ENCODE results near the gene PEX5L. TPM values are rescaled to one million over a fixed set of nuclear protein-coding genes. Genes with fewer than 3 reads are reported as not detected.

Gene PEX5L
- total RNA-seq, 2 donors from 2014 or later: 0.86 to 1.9 TPM

DNA sequence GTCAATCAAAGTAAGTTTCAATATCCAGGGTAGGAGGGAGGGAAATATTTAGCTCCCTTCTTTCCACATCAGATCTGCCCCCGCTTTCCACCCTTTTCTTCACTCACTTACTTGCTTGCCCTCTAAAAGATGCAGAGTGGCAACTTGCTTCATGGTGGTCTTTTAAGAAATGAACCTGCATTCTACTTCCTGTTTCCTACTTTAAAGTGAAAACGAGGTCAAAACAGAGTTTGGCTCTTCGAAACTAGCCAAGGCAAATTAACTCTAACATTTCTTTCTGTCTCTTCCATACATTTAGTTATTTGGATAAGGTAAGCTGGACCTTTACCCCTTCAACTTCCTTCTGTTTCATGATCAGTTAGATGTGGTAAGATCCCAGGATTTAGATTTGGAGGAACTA lies 34.2 kb upstream of the PEX5L start:
- Mint-ChIP-seq H3K9me3 (no peaks in the 10 kb centered on the region), H3K27ac (no peak overlapping the region), H3K4me3 (no peak overlapping the region), H3K36me3 (ENCODE audit: low read depth) (no peaks in the 10 kb centered on the region), H3K27me3 (ENCODE audit: insufficient read depth) (no peaks in the 10 kb centered on the region), H3K4me1 (peaks cover 11% of the 10 kb centered on the region)
- Histone ChIP-seq H3K27ac (ENCODE audit: low read depth, low read length) (no peak overlapping the region), H3K36me3 (ENCODE audit: control insufficient read depth, insufficient read depth, low read length) (no peaks in the 10 kb centered on the region), H3K9ac (ENCODE audit: extremely low read depth, low read length, poor library complexity, severe bottlenecking) (no peak overlapping the region), H3K9me3 (ENCODE audit: control insufficient read depth, low read length) (no peaks in the 10 kb centered on the region), H3K4me1 (ENCODE audit: control insufficient read depth, insufficient read depth, low read length) (no peaks in the 10 kb centered on the region), H3K27me3 (ENCODE audit: control insufficient read depth, insufficient read depth, low read length, poor library complexity, severe bottlenecking) (no peaks in the 10 kb centered on the region), H3K4me3 (ENCODE audit: low read length) (peak overlapping the region; percentile 17)
- TF ChIP-seq, protein P1, sequence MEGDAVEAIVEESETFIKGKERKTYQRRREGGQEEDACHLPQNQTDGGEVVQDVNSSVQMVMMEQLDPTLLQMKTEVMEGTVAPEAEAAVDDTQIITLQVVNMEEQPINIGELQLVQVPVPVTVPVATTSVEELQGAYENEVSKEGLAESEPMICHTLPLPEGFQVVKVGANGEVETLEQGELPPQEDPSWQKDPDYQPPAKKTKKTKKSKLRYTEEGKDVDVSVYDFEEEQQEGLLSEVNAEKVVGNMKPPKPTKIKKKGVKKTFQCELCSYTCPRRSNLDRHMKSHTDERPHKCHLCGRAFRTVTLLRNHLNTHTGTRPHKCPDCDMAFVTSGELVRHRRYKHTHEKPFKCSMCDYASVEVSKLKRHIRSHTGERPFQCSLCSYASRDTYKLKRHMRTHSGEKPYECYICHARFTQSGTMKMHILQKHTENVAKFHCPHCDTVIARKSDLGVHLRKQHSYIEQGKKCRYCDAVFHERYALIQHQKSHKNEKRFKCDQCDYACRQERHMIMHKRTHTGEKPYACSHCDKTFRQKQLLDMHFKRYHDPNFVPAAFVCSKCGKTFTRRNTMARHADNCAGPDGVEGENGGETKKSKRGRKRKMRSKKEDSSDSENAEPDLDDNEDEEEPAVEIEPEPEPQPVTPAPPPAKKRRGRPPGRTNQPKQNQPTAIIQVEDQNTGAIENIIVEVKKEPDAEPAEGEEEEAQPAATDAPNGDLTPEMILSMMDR (conservative IDR thresholded peaks at IDR 0.05): no peak
- DNase-seq: no peak
- WGBS, 2 experiments (ENCODE audit: insufficient coverage in 1 of 2, insufficient read length in 1 of 2): 85 to 94% methylated on average over 3 of the region's 3 CpGs

DNA sequence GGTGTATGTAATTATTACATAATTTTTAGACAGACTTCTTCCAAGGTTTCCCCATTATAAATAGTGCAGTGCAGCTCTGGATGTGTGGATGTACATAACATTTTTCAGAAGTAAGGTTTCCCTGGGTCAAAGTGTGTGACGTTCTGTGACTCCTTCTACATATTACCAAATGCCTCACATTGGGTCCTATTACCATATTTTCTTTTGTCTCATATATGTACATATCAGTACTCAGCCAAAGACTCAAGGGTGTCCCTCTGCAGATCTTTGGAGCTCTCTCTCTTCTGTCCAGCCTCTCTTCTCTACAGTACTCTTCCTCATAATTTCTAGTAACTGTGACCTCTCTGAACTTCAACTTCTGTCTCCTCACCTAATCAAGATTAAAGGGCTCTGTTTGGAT lies 31.3 kb upstream of the PEX5L start:
- peaks cover 6% of the 10 kb centered on the region for H3K4me1 Mint-ChIP-seq
- H3K27me3 Mint-ChIP-seq (ENCODE audit: insufficient read depth): no peaks in the 10 kb centered on the region
- TF ChIP-seq, protein P1 (conservative IDR thresholded peaks at IDR 0.05): no peak
- H3K27me3 ChIP-seq (ENCODE audit: control insufficient read depth, insufficient read depth, low read length, poor library complexity, severe bottlenecking): no peaks in the 10 kb centered on the region
- H3K9ac ChIP-seq (ENCODE audit: extremely low read depth, low read length, poor library complexity, severe bottlenecking): no peak overlapping the region
- WGBS, 2 experiments (ENCODE audit: insufficient coverage in 1 of 2, insufficient read length in 1 of 2): 92% methylated on average over 1 of the region's 1 CpG; no CpG with 5 or more reads in 1 of the 2 experiments
- H3K4me3 Mint-ChIP-seq: no peak overlapping the region
- no peak for DNase-seq
- H3K27ac Mint-ChIP-seq: no peak overlapping the region
- no peaks in the 10 kb centered on the region for H3K4me1 ChIP-seq (ENCODE audit: control insufficient read depth, insufficient read depth, low read length)
- no peaks in the 10 kb centered on the region for H3K9me3 ChIP-seq (ENCODE audit: control insufficient read depth, low read length)
- H3K9me3 Mint-ChIP-seq: no peaks in the 10 kb centered on the region
- no peak overlapping the region for H3K4me3 ChIP-seq (ENCODE audit: low read length)
- H3K27ac ChIP-seq (ENCODE audit: low read depth, low read length): no peak overlapping the region
- no peaks in the 10 kb centered on the region for H3K36me3 ChIP-seq (ENCODE audit: control insufficient read depth, insufficient read depth, low read length)
- no peaks in the 10 kb centered on the region for H3K36me3 Mint-ChIP-seq (ENCODE audit: low read depth)

DNA sequence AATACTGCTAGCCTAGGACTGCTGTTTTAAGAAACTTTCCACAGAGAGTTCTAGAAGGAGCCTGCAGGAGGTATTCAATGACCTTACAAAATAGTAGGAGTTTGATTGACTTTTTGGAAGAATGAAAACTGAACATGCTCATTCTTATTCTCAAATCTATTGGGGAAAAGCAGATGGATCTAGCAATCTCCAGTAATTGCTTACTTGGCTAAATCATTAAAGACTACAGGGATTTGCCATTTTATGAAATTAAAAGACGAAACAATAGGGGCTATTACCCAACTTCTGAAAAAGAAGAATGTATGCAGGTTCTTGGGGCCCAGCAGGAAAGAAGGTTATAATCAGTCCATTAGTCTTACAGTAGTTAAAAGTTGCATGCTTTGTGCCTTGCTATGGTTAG lies 29.9 kb upstream of the PEX5L start:
- 95 to 100% methylated on average over 1 of the region's 1 CpG for WGBS, 2 experiments (ENCODE audit: insufficient coverage in 1 of 2, insufficient read length in 1 of 2)
- no peak overlapping the region for H3K27ac ChIP-seq (ENCODE audit: low read depth, low read length)
- no peaks in the 10 kb centered on the region for H3K4me1 ChIP-seq (ENCODE audit: control insufficient read depth, insufficient read depth, low read length)
- H3K4me3 Mint-ChIP-seq: no peak overlapping the region
- H3K36me3 Mint-ChIP-seq (ENCODE audit: low read depth): no peaks in the 10 kb centered on the region
- no peaks in the 10 kb centered on the region for H3K9me3 Mint-ChIP-seq
- TF ChIP-seq, protein P1 (conservative IDR thresholded peaks at IDR 0.05): no peak
- H3K9ac ChIP-seq (ENCODE audit: extremely low read depth, low read length, poor library complexity, severe bottlenecking): no peak overlapping the region
- no peak for DNase-seq
- H3K9me3 ChIP-seq (ENCODE audit: control insufficient read depth, low read length): no peaks in the 10 kb centered on the region
- peaks cover 4% of the 10 kb centered on the region for H3K4me1 Mint-ChIP-seq
- H3K27me3 Mint-ChIP-seq (ENCODE audit: insufficient read depth): no peaks in the 10 kb centered on the region
- H3K27ac Mint-ChIP-seq: no peak overlapping the region
- no peaks in the 10 kb centered on the region for H3K36me3 ChIP-seq (ENCODE audit: control insufficient read depth, insufficient read depth, low read length)
- no peaks in the 10 kb centered on the region for H3K27me3 ChIP-seq (ENCODE audit: control insufficient read depth, insufficient read depth, low read length, poor library complexity, severe bottlenecking)
- no peak overlapping the region for H3K4me3 ChIP-seq (ENCODE audit: low read length)

Measured in endodermal cell (in vitro differentiated cells).